ENCODE measurements around the gene RAB10. TPM values are rescaled to one million over a fixed set of nuclear protein-coding genes. Genes with fewer than 3 reads are reported as not detected.

The RAB10 gene
- total RNA-seq, 2 experiments from 2014 or later = 13.5 to 13.8 TPM

GRCh38 chr2:26169681-26170414 lies 136.0 kb downstream of the RAB10 start:
- peaks cover 0 to 22% of the 10 kb centered on the region in 2 experiments for H3K9me3 ChIP-seq (ENCODE audit: control insufficient read depth in 1 of 2, insufficient read depth in 1 of 2, low read length in 2 of 2)
- ChIA-PET CTCF (interaction anchor here (1.9 kb wide), 1 partner anchor 14 kb away, joined by 4 read pairs; no protein-coding TSS in a partner anchor), POLR2A (interaction anchor here (0.6 to 0.9 kb wide), 2 partner anchors 15 to 25 kb away, joined by 3 to 5 read pairs; no protein-coding TSS in a partner anchor)
- no peak for DNase-seq
- Mint-ChIP-seq H3K4me1 (ENCODE audit: low read depth) (peaks cover 15% of the 10 kb centered on the region), H3K27me3 (peaks cover 31% of the 10 kb centered on the region), H3K9me3 (no peaks in the 10 kb centered on the region), H3K27ac (no peak overlapping the region), H3K4me3 (peak overlapping the region; percentile 14), H3K36me3 (ENCODE audit: low read depth) (no peaks in the 10 kb centered on the region)
- peaks cover 19 to 27% of the 10 kb centered on the region in 2 experiments for H3K27me3 ChIP-seq (ENCODE audit: control insufficient read depth in 1 of 2, insufficient read depth in 2 of 2, low read length in 2 of 2)
- H3K4me3 ChIP-seq (ENCODE audit: low read length) = no peak overlapping the region
- TF ChIP-seq CTCF (IDR thresholded peaks at IDR 0.05) = no peak
- intact Hi-C loops (cut with DNase I, micrococcal nuclease) = loop anchor here in 1 of 2 experiments (5.0 kb wide), 1 partner anchor 157 kb away; no protein-coding TSS in a partner anchor
- no peak for ATAC-seq (ENCODE audit: poor library complexity)
- no peaks in the 10 kb centered on the region for H3K36me3 ChIP-seq (ENCODE audit: insufficient read depth, low read length)
- peaks cover 22% of the 10 kb centered on the region for H3K4me1 ChIP-seq (ENCODE audit: insufficient read depth, low read length)
- H3K27ac ChIP-seq (ENCODE audit: low read depth in 1 of 2, low read length in 2 of 2) = no peak overlapping the region

GRCh38 chr2:26170795-26171194 lies 136.9 kb downstream of the RAB10 start:
- H3K9me3 ChIP-seq (ENCODE audit: control insufficient read depth in 1 of 2, insufficient read depth in 1 of 2, low read length in 2 of 2) = peaks cover 0 to 22% of the 10 kb centered on the region in 2 experiments
- peaks cover 15% of the 10 kb centered on the region for H3K4me1 Mint-ChIP-seq (ENCODE audit: low read depth)
- peaks cover 36% of the 10 kb centered on the region for H3K27me3 Mint-ChIP-seq
- DNase-seq = no peak
- H3K9me3 Mint-ChIP-seq = no peaks in the 10 kb centered on the region
- no peaks in the 10 kb centered on the region for H3K36me3 ChIP-seq (ENCODE audit: insufficient read depth, low read length)
- no peaks in the 10 kb centered on the region for H3K36me3 Mint-ChIP-seq (ENCODE audit: low read depth)
- H3K27ac Mint-ChIP-seq = no peak overlapping the region
- TF ChIP-seq CTCF (IDR thresholded peaks at IDR 0.05) = no peak
- ChIA-PET CTCF (no interaction called here), POLR2A (interaction anchor here (0.9 kb wide), 1 partner anchor 14 kb away, joined by 3 read pairs; no protein-coding TSS in a partner anchor)
- peak overlapping the region; percentile 56 for H3K4me3 Mint-ChIP-seq
- ATAC-seq (ENCODE audit: poor library complexity) = no peak
- no peak overlapping the region for H3K4me3 ChIP-seq (ENCODE audit: low read length)
- intact Hi-C loops (cut with DNase I, micrococcal nuclease) = loop anchor here in 1 of 2 experiments (5.0 kb wide), 1 partner anchor 157 kb away; no protein-coding TSS in a partner anchor
- H3K4me1 ChIP-seq (ENCODE audit: insufficient read depth, low read length) = peaks cover 22% of the 10 kb centered on the region
- H3K27me3 ChIP-seq (ENCODE audit: control insufficient read depth in 1 of 2, insufficient read depth in 2 of 2, low read length in 2 of 2) = peaks cover 28 to 32% of the 10 kb centered on the region in 2 experiments
- no peak overlapping the region for H3K27ac ChIP-seq (ENCODE audit: low read depth in 1 of 2, low read length in 2 of 2)

GRCh38 chr2:26172189-26172870 lies 138.4 kb downstream of the RAB10 start:
- Mint-ChIP-seq H3K9me3 (no peaks in the 10 kb centered on the region), H3K4me3 (peak overlapping the region; percentile 91), H3K27me3 (peaks cover 42% of the 10 kb centered on the region), H3K36me3 (ENCODE audit: low read depth) (no peaks in the 10 kb centered on the region), H3K27ac (no peak overlapping the region), H3K4me1 (ENCODE audit: low read depth) (peaks cover 15% of the 10 kb centered on the region)
- intact Hi-C loops (cut with DNase I, micrococcal nuclease) = loop anchor here in 1 of 2 experiments (5.0 kb wide), 1 partner anchor 155 kb away; no protein-coding TSS in a partner anchor
- H3K9me3 ChIP-seq (ENCODE audit: control insufficient read depth in 1 of 2, insufficient read depth in 1 of 2, low read length in 2 of 2) = peaks cover 0 to 22% of the 10 kb centered on the region in 2 experiments
- H3K4me1 ChIP-seq (ENCODE audit: insufficient read depth, low read length) = peaks cover 22% of the 10 kb centered on the region
- H3K27me3 ChIP-seq (ENCODE audit: control insufficient read depth in 1 of 2, insufficient read depth in 2 of 2, low read length in 2 of 2) = peaks cover 36 to 37% of the 10 kb centered on the region in 2 experiments
- no peak overlapping the region for H3K27ac ChIP-seq (ENCODE audit: low read depth in 1 of 2, low read length in 2 of 2)
- no peak for TF ChIP-seq CTCF (IDR thresholded peaks at IDR 0.05)
- DNase-seq = peak in 1 of 14 experiments; percentile 31
- peak overlapping the region; percentile 10 for H3K4me3 ChIP-seq (ENCODE audit: low read length)
- no peaks in the 10 kb centered on the region for H3K36me3 ChIP-seq (ENCODE audit: insufficient read depth, low read length)
- no peak for ATAC-seq (ENCODE audit: poor library complexity)
- ChIA-PET POLR2A (interaction anchor here (2.5 kb wide), 1 partner anchor 12 kb away, joined by 10 read pairs; no protein-coding TSS in a partner anchor), CTCF (interaction anchor here (0.9 to 1.6 kb wide), 2 partner anchors 12 to 13 kb away, joined by 4 to 5 read pairs; no protein-coding TSS in a partner anchor)
